Neuronal stem cell (in vitro differentiated cells): ENCODE measurements around the gene PSMB8.

Experiments used
- DNase-seq: peaks from one replicate; pipeline ENCODE4 v3.0.0-alpha.2; 2013; ENCODE audit warnings: low spot score
- H2AFZ ChIP-seq: one replicate; pipeline ENCODE4 v1.6.1; 2013; ENCODE audit warnings: mild to moderate bottlenecking, low read length, inconsistent platforms
- H2AK5ac ChIP-seq: 2 replicates; pipeline ENCODE4 v1.6.1; 2013; ENCODE audit warnings: low read depth, mild to moderate bottlenecking, inconsistent platforms, low read length, moderate library complexity, mixed read lengths
- H2BK120ac ChIP-seq: 2 replicates; pipeline ENCODE4 v1.6.1; 2013; ENCODE audit warnings: low read depth, mild to moderate bottlenecking, inconsistent platforms, low read length, moderate library complexity, mixed read lengths
- H2BK12ac ChIP-seq: one replicate; pipeline ENCODE4 v1.6.1; 2013; ENCODE audit warnings: low read length, inconsistent platforms
- H2BK15ac ChIP-seq: 2 replicates; pipeline ENCODE4 v1.6.1; 2013; ENCODE audit warnings: mild to moderate bottlenecking, low read length, inconsistent platforms, mixed read lengths
- H2BK5ac ChIP-seq: one replicate; pipeline ENCODE4 v1.6.1; 2013; ENCODE audit warnings: inconsistent platforms, mild to moderate bottlenecking, low read length, moderate library complexity
- H3K14ac ChIP-seq: one replicate; pipeline ENCODE4 v1.6.1; 2013; ENCODE audit warnings: low read length, inconsistent platforms
- H3K18ac ChIP-seq: 2 replicates; pipeline ENCODE4 v1.6.1; 2013; ENCODE audit warnings: low read length, inconsistent platforms
- H3K23ac ChIP-seq: 2 replicates; pipeline ENCODE4 v1.6.1; 2013; ENCODE audit warnings: low read depth, mild to moderate bottlenecking, mixed read lengths, low read length, inconsistent platforms; ENCODE audit not compliant: poor library complexity
- H3K27ac ChIP-seq: replicated peaks from 3 replicates; pipeline ENCODE4 v1.5.1; 2013; ENCODE audit warnings: low read length, inconsistent platforms
- H3K27me3 ChIP-seq, 3 experiments: 2 replicates each; pipeline ENCODE4 v1.6.1; 2013; ENCODE audit warnings: low read length in 3 of 3, mild to moderate bottlenecking in 2 of 3, inconsistent platforms in 1 of 3, low read depth in 1 of 3, mixed read lengths in 1 of 3, moderate library complexity in 1 of 3; ENCODE audit not compliant: control insufficient read depth in 3 of 3, insufficient read depth in 3 of 3
- H3K36me3 ChIP-seq, 2 donors: replicated peaks in 1 of 2; 2 replicates each; pipeline ENCODE4 v1.6.1; 2013; ENCODE audit warnings: low read length in 2 of 2; ENCODE audit not compliant: control insufficient read depth in 2 of 2, insufficient read depth in 2 of 2
- H3K4ac ChIP-seq: 2 replicates; pipeline ENCODE4 v1.6.1; 2013; ENCODE audit warnings: inconsistent platforms, mild to moderate bottlenecking, low read length, moderate library complexity
- H3K4me1 ChIP-seq, 2 donors: 1 replicate in 1 of 2; 2 replicates in 1 of 2; pipeline ENCODE4 v1.6.1; 2013; ENCODE audit warnings: low read length in 2 of 2, low read depth in 1 of 2; ENCODE audit not compliant: control insufficient read depth in 2 of 2, insufficient read depth in 1 of 2
- H3K4me2 ChIP-seq: one replicate; pipeline ENCODE4 v1.6.1; 2013; ENCODE audit warnings: mild to moderate bottlenecking, low read length, inconsistent platforms; ENCODE audit not compliant: insufficient read depth, poor library complexity, severe bottlenecking
- H3K4me3 ChIP-seq, 2 donors: 2 replicates each; pipeline ENCODE4 v1.5.1; 2013; ENCODE audit warnings: low read length in 2 of 2, mild to moderate bottlenecking in 2 of 2, inconsistent platforms in 1 of 2, moderate library complexity in 1 of 2
- H3K79me1 ChIP-seq: one replicate; pipeline ENCODE4 v1.6.1; 2013; ENCODE audit warnings: low read depth, mild to moderate bottlenecking, inconsistent platforms, low read length, moderate library complexity
- H3K9ac ChIP-seq: one replicate; pipeline ENCODE4 v1.6.1; 2013; ENCODE audit warnings: mild to moderate bottlenecking, low read depth, low read length, inconsistent platforms; ENCODE audit not compliant: poor library complexity
- H3K9me3 ChIP-seq, 2 donors: replicated peaks in 1 of 2; 2 replicates each; pipeline versions ENCODE3 to v1.6.1; 2013; ENCODE audit warnings: low read length in 2 of 2, mild to moderate bottlenecking in 2 of 2, inconsistent platforms in 1 of 2, low read depth in 1 of 2, mixed read lengths in 1 of 2, moderate library complexity in 1 of 2; ENCODE audit not compliant: control insufficient read depth in 2 of 2, insufficient read depth in 1 of 2
- H4K8ac ChIP-seq: one replicate; pipeline ENCODE4 v1.6.1; 2013; ENCODE audit warnings: low read depth, mild to moderate bottlenecking, inconsistent platforms, low read length, moderate library complexity
- H4K91ac ChIP-seq: one replicate; pipeline ENCODE4 v1.6.1; 2013; ENCODE audit warnings: low read length, low read depth, mild to moderate bottlenecking, inconsistent platforms; ENCODE audit not compliant: poor library complexity
- WGBS, 2 donors: extraction: QIAGEN DNeasy Blood & Tissue Kit; methylation state at CpG; one replicate each; pipeline ENCODE4 v1.1.7; 2013; ENCODE audit warnings: missing lambda C conversion rate in 2 of 2, mixed read lengths in 1 of 2; ENCODE audit not compliant: insufficient read length in 2 of 2, insufficient replicate concordance in 1 of 2; ENCODE audit errors: extremely low coverage in 2 of 2; 5-methylcytosine and 5-hydroxymethylcytosine counted together

The PSMB8 gene

GRCh38 chr6:32853541-32854375 is 9.9 kb upstream of the PSMB8 start, which contains the start of the genes PSMB9 and TAP1:
PSMB9 (plus strand) TSS chr6:32854192; CDS start chr6:32854230, 38 bp downstream.
TAP1 (minus strand) TSS chr6:32853704; CDS start chr6:32853636, 68 bp downstream.
- Histone ChIP-seq H2BK12ac (peak within 1 kb of the TSS; percentile 27), H2AFZ (peak within 1 kb of the TSS; percentile 99), H2BK15ac (peak within 1 kb of the TSS; percentile 84), H4K91ac (peak within 1 kb of the TSS; percentile 15), H4K8ac (no peak within 1 kb of the TSS), H3K9ac (peak within 1 kb of the TSS; percentile 89), H3K27ac (no peak within 1 kb of the TSS), H2AK5ac (no peak within 1 kb of the TSS), H3K18ac (peak within 1 kb of the TSS; percentile 88), H3K36me3 (no peaks in the 10 kb centered on the region), H3K14ac (no peak within 1 kb of the TSS), H3K4ac (no peak within 1 kb of the TSS), H3K79me1 (no peaks in the 10 kb centered on the region), H3K4me2 (peak within 1 kb of the TSS; percentile 99), H2BK120ac (no peak within 1 kb of the TSS), H3K4me3 (peak within 1 kb of the TSS; percentile 71 to 86), H3K4me1 (peaks cover 2 to 14% of the 10 kb centered on the region in 2 donors), H2BK5ac (peak within 1 kb of the TSS; percentile 25), H3K27me3 (peaks cover 6 to 93% (median 42%) of the 10 kb centered on the region in 3 experiments), H3K9me3 (no peaks in the 10 kb centered on the region), H3K23ac (peak within 1 kb of the TSS; percentile 36)
- DNase-seq: peak; percentile 86
- WGBS, 2 donors: no CpG with 5 or more reads among the region's 68 CpGs

GRCh38 chr6:32852844-32853540 is 9.1 kb upstream of the PSMB8 start:
- Histone ChIP-seq H3K4me2 (peak overlapping the region; percentile 99), H3K36me3 (no peaks in the 10 kb centered on the region), H3K27ac (no peak overlapping the region), H3K27me3 (peaks cover 6 to 94% (median 42%) of the 10 kb centered on the region in 3 experiments), H3K23ac (peak overlapping the region; percentile 36), H3K18ac (peak overlapping the region; percentile 88), H2BK12ac (peak overlapping the region; percentile 27), H3K4me3 (peak overlapping the region; percentile 71 to 86), H3K9me3 (no peaks in the 10 kb centered on the region), H3K14ac (no peak overlapping the region), H2BK5ac (no peak overlapping the region), H3K4ac (no peak overlapping the region), H2BK15ac (peak overlapping the region; percentile 84), H3K9ac (peak overlapping the region; percentile 89), H2AFZ (peak overlapping the region; percentile 99), H3K4me1 (peaks cover 2 to 14% of the 10 kb centered on the region in 2 donors), H2AK5ac (no peak overlapping the region), H4K91ac (peak overlapping the region; percentile 15), H4K8ac (no peak overlapping the region), H2BK120ac (no peak overlapping the region), H3K79me1 (no peaks in the 10 kb centered on the region)
- DNase-seq: no peak
- no CpG with 5 or more reads among the region's 41 CpGs for WGBS, 2 donors

DNA sequence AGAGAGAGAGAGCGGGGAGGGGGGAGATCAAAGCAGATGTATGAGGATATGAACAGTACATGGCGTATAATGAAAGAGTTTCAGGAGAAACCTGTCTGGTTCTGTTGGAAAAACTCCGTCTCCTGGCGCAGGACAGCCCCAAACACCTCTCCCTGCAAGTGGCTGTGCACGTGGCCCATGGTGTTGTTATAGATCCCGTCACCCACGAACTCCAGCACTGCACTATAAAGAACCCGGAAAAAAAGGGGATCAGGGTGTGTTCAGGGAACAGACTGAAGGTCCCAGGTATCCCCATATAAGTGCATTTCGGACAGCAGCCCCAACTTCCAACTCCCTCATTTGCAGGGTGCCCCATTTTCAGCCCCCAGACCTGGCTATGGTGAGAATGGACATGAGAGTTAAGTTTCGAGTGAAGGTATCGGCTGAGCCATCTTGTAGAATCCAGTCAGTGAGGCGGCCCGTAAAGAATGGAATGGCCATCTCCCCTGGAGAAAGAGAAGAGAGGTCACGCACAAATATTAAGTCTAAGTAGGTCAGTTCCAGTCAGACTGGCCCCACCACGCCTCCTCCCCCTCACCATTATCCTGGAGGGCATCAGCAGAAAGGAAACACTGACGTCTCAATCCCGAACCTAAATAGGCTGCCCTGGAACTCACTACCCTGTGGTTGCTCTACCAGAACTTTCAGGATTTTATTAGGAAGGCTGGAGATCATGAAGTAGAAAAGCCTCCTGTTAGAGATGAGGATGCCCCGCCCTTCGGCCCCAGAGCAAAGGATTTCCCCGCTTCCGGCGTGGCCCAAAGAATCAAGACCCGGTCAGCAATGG is 8.4 kb upstream of the PSMB8 start:
- no peak overlapping the region for H4K8ac ChIP-seq
- peaks cover 6 to 94% (median 42%) of the 10 kb centered on the region in 3 experiments for H3K27me3 ChIP-seq

More for the DNA sequence above, 8.4 kb upstream of the PSMB8 start:
- Histone ChIP-seq H3K36me3 (no peaks in the 10 kb centered on the region), H3K18ac (no peak overlapping the region), H2BK5ac (peak overlapping the region; percentile 25), H3K4me3 (peak overlapping the region; percentile 71 to 86), H3K23ac (no peak overlapping the region), H2BK120ac (no peak overlapping the region), H3K79me1 (no peaks in the 10 kb centered on the region), H2AFZ (peak overlapping the region; percentile 99), H3K4ac (no peak overlapping the region), H3K4me1 (peaks cover 2 to 14% of the 10 kb centered on the region in 2 donors), H3K9me3 (no peaks in the 10 kb centered on the region), H3K27ac (no peak overlapping the region), H3K9ac (peak overlapping the region; percentile 89), H4K91ac (no peak overlapping the region), H2BK12ac (no peak overlapping the region), H2AK5ac (no peak overlapping the region), H3K14ac (no peak overlapping the region), H3K4me2 (peak overlapping the region; percentile 99), H2BK15ac (no peak overlapping the region)
- WGBS, 2 donors: no CpG with 5 or more reads among the region's 23 CpGs
- DNase-seq: no peak
